HG02588 (cell line): ENCODE measurements around the gene KCNIP2.

Experiments
- ATAC-seq: cut with Tn5 transposase; IDR thresholded peaks from one replicate; pipeline ENCODE4 v1.9.1; 2021; ENCODE audit warnings: mild to moderate bottlenecking, moderate library complexity; ENCODE audit not compliant: unreplicated experiment

The KCNIP2 gene

DNA sequence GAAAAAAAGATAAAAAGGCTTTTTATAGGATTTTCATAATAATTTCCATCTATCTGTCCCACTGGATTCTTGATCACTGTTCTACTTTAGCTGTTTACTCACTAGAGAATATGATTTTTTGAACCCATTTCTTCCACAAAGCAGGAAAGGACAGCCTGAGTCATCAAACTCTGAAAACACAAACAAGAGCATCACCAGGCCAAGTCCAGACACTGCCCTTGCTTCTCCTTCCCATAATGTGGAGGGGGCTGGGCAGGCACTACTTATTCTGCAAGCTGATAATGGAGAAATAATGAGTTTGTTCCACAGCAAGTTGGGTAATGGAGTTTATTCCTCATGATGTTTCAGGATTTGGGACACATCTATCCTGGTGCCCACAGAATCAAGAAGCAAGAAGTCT lies 13.0 kb upstream of the KCNIP2 start:
- ATAC-seq = no peak

DNA sequence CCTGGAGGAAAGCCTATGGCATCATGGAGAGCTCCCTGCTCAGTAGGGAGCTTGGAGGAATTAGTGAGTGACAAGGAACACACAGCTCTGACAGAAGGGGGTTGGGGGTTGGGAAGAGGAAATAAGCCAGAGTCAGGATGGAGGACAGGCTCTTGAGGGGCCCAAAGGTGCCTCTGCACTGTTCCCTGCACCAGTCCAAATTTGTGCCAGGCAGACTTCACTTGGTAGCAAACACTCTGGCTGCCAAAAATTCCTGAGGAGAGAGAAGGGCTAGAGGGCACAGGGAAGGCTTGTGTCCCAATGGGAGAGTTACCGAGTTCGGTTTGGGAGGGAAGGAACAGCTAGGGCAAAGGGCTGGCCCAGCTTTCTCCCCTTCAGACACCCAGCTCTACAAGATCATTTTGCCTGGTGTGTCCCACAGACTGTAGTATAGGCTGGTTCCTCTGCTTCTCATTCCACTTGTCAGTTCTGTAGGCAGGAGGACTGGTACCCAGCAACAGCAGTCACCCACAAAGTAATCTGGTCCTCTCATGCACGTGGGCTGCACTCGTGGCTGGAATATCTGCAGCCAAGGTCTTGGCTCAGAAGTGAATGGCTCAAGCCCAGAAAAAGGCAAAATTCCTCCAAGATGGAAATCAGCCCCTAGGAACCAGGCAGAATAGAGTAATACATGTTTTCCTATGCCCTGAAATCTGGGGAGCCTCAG lies 8.0 kb upstream of the KCNIP2 start:
- no peak for ATAC-seq

DNA sequence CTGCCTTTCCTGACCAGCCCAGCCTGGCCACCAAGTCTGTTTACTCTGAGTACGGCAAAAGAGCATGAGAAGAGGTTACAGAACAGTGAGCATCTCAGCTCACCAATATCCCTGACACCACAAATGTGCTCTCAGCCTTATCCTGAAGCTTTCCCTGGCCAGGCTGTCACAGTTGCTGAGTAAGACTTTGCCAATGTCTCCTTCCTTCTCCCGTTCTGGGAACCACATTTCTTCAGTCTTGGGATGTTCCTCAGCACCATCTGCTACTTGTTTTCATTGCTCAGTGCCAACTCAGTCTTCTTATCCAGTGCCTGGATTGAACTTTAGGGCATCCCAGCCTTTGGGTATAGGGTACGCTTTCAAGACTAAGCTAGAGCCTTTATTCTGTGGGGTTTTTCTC lies 7.1 kb upstream of the KCNIP2 start:
- no peak for ATAC-seq

DNA sequence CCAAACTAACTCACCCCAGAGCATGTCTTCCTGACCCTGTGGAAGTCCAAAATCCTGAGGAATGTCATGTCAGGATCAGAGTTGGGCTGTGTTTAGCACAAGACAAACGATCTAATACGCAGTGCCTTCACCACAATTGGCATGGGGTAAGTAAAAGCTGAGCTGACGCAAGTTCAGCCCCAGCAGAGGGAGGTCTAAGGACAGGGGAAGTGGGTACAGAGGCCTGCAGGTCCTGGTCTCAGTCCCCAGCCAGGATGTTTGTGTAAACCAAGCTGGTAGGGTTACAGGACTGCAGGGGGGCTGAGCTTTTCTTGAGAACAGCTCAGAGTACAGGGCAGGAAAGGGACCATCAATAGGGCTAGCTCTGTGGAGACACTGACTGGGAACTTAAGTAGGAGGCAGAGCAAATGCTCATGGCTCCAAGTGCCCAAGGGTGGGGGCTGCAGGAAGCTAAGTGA lies 5.3 kb upstream of the KCNIP2 start:
- no peak for ATAC-seq

DNA sequence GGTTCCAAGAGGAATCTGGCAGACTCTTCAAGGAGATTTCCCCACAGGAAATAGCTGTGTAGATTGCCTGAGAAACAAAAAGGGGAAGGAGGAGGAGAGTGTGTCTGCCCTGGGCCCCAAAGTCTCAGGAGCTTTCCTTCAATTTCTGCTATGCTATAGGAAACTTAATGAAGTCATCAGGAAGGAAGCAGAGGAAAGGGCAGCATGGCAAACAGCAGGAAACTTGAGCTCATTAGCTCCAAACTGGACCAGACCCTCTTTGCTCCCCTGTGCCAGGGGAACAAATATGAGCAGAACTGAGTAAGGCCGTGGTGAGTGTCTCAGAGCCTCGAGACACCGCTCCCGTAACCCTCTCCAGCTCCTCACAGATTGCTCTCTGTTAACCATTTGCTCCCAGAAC lies 4.8 kb upstream of the KCNIP2 start:
- ATAC-seq = no peak

DNA sequence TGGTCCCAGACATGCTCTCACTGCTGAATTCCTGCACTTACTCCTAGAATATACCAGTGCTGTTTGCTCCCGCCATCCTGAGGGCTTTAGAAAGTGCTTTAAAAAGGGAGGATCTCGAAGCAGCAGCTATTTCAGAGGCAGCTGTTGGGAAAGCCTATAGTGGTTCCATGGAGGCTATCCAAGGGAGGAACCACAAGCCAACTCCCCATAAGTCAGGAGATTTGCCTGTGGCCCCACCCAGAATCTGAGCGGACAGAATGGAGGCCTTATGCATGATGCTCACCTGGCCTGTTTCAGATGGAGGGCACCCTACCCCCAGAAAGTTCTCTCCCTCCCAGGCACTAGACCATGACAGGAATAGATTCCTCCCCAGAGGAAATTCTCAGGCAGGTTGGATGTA lies 2.3 kb upstream of the KCNIP2 start:
- no peak for ATAC-seq

DNA sequence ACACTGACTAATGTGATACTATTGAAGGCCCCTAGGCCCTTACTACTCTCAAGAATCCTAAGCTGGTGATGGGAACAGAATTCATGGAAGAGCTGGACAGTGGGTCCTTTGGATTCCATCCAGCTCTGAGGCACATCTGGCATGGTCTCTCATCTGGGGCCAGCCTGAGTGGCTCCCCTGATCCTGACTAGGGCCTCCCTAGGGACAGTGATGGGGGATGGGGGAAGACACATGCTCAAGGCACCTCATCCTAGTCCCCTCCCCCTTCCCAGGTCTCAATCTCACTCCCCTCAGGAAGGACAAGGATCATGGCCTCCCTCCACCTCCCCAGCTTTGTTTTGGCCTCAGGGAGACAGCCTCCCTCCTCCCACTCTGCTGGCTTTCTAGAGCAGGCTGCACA lies 1.8 kb downstream of the KCNIP2 start:
- ATAC-seq = no peak

DNA sequence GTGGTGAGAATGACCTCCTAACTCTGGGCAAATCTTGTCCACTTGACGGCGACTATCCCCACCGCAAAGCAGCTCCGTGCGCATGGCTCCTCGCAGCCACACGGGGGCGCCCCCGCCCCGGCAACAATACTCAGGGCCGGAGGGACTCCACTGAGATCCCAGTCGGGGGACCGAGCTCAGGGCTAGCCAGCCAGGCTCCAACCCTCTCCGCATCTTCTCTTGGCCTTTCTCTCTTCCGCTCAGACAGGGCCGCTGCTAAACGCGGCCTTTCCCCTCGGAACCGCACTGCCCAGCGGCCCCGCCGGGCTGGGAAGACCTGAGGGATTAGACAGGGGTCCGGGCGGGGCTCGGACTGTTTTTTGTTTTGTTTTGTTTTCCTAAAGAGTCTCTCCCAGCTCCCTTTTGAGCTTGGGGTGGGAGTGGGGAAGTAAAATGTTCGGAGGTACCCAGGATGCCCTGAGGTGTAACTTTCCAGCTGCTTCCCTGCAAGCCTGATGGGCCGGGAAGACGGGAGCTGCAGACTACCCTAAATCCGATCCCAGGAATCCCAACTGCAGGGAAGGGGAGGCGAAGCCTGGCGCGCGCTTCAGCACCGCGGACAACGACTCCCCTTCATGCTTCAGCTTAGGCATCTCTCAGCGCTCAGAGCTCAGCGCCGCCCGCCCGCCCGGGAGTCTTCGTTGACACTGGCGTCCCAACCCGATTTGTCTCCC lies 2.7 kb downstream of the KCNIP2 start:
- ATAC-seq = peak; percentile 61

DNA sequence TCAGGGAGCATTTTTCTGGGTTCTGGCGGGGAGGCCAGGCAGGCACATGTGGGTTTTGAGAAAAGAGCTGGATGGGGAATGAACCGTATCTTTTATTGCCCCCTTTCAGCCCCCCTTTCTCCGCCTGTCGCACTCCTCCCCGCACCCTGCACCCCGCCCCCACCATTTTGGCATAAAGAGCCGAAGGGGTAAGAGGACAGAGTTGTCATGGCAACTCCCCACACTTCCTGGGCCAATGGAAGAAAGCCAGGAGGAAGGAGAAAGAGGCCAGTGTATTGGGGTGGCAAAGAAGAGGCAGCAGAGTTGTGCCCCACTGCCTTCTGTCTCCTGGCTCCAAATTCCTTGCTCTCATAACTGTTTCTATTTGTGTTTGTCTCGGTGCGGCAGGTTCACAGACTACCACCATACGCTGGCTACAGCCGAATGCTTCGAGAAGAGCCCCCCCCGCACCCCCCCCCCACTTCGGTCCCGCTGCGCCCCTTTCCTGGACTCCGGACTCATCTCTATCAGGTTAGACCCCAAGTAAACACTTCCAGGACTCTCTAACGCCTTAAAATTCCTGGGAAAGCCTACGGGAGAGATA lies 3.4 kb downstream of the KCNIP2 start:
- ATAC-seq = no peak

DNA sequence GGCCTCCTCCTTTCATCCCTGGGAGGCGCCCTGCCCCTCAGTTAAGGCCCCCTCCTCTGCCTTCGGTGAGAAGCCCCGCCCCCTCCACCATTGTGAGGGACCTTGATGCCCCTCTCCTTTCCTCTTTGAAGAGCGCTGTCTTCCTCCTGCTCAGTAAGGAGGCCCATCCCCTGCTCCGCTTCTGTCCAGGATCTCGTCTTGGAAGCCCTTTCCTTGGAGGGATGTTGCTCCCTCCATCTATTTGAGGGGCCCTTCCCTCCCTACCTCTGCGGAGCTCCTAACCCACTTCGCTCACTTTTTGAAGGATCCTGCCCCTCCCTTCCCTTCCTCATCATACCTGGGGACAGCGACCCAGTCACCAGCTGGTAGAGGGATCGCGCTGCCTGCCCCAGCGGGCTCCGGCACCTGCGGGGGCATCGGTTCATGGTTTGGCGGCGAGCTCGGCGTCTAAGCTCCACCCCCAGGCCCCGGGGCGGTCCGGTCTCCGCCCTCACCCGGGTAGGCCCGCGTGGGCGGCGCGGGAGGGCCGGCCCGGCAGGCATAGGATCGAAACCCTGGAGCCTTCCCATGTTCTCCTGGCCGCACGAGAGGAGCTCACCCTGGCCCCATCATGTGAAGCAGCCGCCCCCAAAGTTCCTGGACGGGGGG lies 4.1 kb downstream of the KCNIP2 start:
- ATAC-seq = no peak

DNA sequence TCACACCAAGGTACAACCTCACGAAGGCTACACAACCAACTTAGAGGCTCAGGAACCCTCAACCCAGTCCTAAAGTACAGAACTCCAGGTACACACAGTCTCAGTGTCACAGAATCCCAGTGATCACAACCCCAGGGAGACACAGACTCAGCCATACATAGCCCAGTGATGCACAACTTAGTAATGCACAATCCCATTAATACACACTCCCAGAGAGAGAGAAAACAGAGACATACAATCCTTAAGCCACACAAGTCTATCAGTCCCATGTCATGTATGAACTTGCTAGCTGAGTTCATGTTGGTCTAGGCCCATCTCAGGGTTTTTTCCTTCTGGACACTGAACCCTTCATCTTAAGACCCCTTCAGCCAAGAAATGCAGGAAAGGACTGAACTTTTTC lies 4.6 kb downstream of the KCNIP2 start:
- ATAC-seq = no peak

DNA sequence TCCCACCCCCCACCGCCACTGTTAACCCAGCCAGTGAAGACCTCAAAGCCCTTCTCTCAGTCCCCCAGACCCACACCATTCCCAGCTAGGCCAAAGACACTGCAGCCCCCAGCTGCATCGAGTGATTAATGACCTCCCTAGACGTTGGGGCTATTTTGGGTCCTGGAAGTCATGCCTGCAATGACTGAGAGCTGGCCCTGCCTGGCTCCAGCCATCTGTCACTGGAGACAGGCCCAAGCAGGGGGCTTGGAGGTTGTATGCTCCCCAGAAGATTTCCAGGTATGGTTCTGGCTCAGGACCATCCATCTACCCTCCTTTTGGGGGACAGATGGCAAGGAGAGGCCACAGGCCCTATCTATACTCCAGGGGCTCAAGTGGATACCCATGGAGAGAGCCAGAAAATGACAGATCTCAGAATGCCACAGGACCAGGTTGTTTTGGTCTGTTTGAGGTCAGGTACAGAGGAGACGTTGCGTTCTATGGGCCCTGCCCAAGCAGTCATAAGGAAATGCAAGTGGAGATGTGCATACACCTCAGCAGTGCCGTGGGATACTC lies 5.1 kb downstream of the KCNIP2 start:
- no peak for ATAC-seq

DNA sequence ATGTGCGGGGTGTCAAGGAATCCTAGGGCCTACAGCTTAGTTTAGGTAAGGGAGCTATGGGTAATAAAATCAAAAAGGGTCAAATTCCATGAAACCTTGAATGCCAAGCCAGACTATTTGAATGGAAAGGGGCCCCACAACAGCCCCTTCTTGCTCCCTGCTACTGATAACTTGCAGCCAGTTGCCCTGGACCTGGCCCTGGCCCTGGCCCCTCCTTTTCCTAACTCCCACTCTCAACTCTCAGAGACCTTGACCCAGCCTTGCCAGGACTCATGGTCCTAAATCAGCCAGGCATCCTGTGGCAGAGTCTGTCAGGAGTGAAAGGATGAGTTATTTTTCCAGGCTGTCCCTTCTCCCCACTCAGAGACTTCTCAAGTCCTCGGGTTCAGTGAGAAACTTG lies 5.9 kb downstream of the KCNIP2 start:
- ATAC-seq = no peak

DNA sequence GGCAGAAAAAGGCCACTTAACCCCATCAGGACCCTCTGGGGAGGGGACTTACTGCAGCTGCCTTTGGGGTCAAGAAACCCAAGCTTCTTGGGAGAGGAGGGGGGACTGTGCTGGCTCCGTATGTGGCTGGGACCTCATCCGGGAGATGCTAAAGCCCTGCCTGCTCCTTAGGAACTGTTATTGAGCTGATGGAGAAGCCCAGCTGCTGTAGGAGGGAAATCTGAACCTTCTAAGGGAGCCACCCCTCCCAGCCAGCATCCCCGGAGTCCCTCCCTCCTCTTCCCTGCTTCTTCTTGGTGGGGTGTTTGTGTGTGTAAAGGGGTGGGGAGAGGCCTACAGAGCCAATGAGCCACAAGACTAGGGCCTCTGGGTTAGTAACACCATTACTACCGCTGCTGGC lies 8.2 kb downstream of the KCNIP2 start:
- ATAC-seq = no peak

DNA sequence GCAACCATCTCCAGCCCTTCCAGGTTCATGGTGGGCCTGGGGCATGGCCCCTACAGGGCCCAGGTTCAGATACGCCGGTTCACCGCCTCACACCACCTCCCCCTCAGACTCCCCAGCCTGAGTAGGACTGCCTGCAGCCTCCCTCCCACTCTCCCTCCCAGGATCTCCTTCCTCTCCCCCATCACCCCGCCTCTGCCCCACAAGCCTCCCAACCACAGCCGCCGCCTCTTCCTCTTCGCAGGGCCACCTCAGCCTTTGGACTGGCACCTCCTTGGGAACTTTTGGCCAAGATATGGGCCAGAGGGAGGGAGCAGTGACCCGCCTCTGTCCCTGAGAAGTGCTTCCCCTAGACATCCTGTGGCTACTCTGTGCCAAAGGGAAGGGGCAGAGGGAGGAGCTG lies 9.3 kb downstream of the KCNIP2 start:
- no peak for ATAC-seq

DNA sequence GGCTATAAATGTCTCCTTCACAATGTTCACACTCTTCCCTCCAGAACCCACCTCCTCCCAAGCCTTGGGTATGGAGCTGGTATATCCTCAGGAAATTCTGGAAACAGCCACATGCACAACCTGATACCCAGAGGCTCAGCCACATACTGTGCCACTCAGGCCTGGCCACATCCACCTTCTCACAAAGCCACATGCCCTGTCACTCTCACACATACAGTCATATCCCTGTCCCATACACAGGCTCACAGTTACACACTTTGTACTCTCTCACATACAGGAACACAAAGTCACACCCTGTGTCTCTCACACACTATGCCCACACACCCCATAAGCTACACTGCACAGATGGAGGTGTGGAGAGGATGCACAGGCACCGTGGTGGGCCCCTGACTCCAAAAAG lies 10.1 kb downstream of the KCNIP2 start:
- ATAC-seq = no peak

DNA sequence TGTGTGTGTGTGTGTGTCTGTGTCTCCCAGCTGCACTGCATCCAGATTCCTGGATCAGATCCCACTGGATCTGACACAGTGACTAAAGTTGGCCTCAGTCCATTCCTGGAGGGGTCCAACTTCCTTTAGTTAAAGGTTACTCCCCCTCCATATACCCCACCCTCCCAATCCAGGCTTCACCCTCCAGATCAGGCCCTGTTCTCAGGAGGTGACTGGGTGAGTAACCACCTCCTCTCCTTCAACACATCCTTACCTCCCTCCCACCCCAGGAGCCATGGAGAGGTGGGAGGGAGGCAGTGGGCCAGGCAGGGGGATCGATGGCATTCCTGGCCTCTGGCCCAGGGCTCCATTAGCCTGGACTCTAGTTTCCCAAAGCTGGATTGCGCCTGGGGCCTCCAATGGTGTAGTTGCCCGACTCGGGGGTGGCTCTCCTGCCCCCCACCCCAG lies 11.3 kb downstream of the KCNIP2 start:
- ATAC-seq = no peak

DNA sequence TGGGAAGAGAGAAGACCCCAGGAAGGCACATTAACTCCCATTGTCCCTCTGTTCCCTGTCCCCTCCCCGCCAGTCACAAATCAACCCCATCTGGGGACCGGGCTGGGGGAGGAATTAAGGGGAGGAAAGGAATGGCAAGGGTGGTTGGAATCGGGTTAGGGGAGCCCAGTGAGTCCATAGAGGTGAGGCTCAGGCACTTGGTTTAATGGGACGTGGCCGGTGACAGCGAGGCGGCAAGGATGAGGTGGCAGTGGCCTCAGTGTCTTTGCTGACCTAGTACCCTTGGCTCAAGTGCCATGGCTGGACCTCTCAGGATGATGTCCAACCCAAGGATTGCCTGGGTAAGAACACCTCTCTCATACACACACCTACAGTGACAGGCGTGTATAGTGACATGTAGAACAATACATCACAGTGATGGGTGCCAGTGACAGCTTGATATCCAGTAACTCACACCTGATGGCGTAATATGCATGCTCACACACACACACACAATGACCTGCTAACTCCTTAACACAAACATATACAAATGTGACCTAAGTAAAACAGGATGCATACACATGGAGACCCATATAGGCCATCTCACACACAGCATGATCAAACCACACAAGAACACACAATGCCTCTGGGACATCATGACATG lies 12.3 kb downstream of the KCNIP2 start:
- no peak for ATAC-seq

DNA sequence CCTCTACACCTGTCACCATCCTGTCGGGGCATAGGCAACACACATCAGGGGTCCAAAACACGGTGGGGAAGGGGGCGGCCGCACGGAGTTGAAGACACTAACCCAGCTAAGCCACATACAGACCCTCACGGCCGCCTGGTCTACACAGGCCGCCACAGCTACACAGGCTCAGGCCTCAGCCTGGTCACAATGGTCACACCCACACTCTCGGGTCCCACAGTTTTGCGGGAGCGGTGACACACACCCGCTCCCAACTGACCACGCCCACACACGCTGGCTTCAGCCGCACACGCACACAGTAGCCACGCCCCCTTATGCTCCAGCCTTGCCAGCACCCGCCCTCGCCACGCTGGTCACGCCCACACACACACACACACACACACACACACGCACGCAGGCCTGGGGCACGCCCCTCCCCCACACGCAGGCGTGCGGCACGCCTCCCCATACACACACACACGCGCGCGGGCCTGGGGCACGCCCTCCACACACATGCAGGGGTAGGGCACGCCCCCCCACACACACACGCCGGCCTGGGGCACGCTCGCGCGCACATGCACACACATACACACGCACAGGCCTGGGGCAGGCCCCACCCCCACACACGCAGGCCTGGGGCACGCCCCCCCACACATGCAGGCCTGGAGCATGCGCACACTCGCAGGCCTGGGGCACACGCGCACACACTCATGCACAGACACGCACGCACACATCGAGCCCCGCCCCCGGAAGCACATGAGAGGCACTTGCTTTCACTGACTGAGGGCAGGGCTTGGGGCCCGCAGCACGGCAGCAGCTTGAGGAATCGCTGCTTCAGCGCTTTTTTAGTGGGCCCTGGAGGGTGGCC lies 13.1 kb downstream of the KCNIP2 start:
- peak; percentile 58 for ATAC-seq
